CD14-positive monocyte (primary cell): ENCODE measurements around the gene GRIN2A. TPM values are rescaled to one million over a fixed set of nuclear protein-coding genes. Genes with fewer than 3 reads are reported as not detected.

Source experiments
- DNase-seq, 3 donors: peaks; one replicate each; pipeline ENCODE4 v3.0.0-alpha.2; 2011 to 2022
- H2AFZ ChIP-seq: 2 replicates; pipeline ENCODE4 v1.6.0; 2012; ENCODE audit warnings: mild to moderate bottlenecking, low read depth, low read length, inconsistent platforms; ENCODE audit not compliant: insufficient read depth, poor library complexity, severe bottlenecking
- H3K27ac ChIP-seq, 2 donors: 1 replicate in 1 of 2; 2 replicates in 1 of 2; pipeline ENCODE4 v1.5.1; 2012 to 2013; ENCODE audit warnings: low read length in 2 of 2, control low read depth in 1 of 2, inconsistent platforms in 1 of 2, low read depth in 1 of 2, mild to moderate bottlenecking in 1 of 2
- H3K27me3 ChIP-seq, 2 donors: one replicate each; pipeline versions ENCODE4 v1.6.0 to v1.6.1; 2011 to 2013; ENCODE audit warnings: low read length in 2 of 2; ENCODE audit not compliant: control insufficient read depth in 2 of 2, insufficient read depth in 2 of 2
- H3K36me3 ChIP-seq, 2 donors: replicated peaks in 1 of 2; 1 replicate in 1 of 2; 2 replicates in 1 of 2; pipeline versions ENCODE4 v1.5.1 to v1.6.1; 2012 to 2013; ENCODE audit warnings: low read length in 2 of 2, control low read depth in 1 of 2, inconsistent platforms in 1 of 2, mild to moderate bottlenecking in 1 of 2; ENCODE audit not compliant: insufficient read depth in 2 of 2, control insufficient read depth in 1 of 2
- H3K4me1 ChIP-seq, 2 donors: 1 replicate in 1 of 2; 2 replicates in 1 of 2; pipeline versions ENCODE4 v1.5.1 to v1.6.1; 2012 to 2013; ENCODE audit warnings: low read length in 2 of 2, control low read depth in 1 of 2, inconsistent platforms in 1 of 2, mild to moderate bottlenecking in 1 of 2, moderate library complexity in 1 of 2; ENCODE audit not compliant: insufficient read depth in 2 of 2, control insufficient read depth in 1 of 2
- H3K4me2 ChIP-seq: replicated peaks from 2 replicates; pipeline ENCODE3; 2012; ENCODE audit warnings: low read length, moderate library complexity, mild to moderate bottlenecking; ENCODE audit not compliant: poor library complexity, severe bottlenecking; ENCODE audit errors: extremely low read depth
- H3K4me3 ChIP-seq, 3 experiments: fragments of 200-600 bp in 1 of 3; sonication (generic) in 1 of 3; replicated peaks in 1 of 3; 1 replicate in 2 of 3; 2 replicates in 1 of 3; pipeline ENCODE4 v1.5.1; 2011 to 2013; ENCODE audit warnings: low read length in 3 of 3, mild to moderate bottlenecking in 3 of 3, control low read depth in 2 of 3, low read depth in 2 of 3, inconsistent platforms in 1 of 3, moderate library complexity in 1 of 3
- H3K79me2 ChIP-seq: 2 replicates; pipeline ENCODE4 v1.6.0; 2012; ENCODE audit warnings: mild to moderate bottlenecking, control low read depth, inconsistent platforms, low read length, moderate library complexity; ENCODE audit not compliant: insufficient read depth
- H3K9ac ChIP-seq: 2 replicates; pipeline ENCODE4 v1.6.0; 2017; ENCODE audit warnings: low read length, mild to moderate bottlenecking; ENCODE audit not compliant: insufficient read depth, poor library complexity, severe bottlenecking
- H3K9me3 ChIP-seq, 2 donors: replicated peaks in 1 of 2; 1 replicate in 1 of 2; 2 replicates in 1 of 2; pipeline versions ENCODE4 v1.5.1 to v1.6.1; 2012 to 2013; ENCODE audit warnings: low read length in 2 of 2, control low read depth in 1 of 2; ENCODE audit not compliant: control insufficient read depth in 1 of 2, insufficient read depth in 1 of 2
- H4K20me1 ChIP-seq: 2 replicates; pipeline ENCODE4 v1.6.0; 2012; ENCODE audit warnings: mild to moderate bottlenecking, low read length, control low read depth, moderate library complexity; ENCODE audit not compliant: insufficient read depth
- H3K27ac Mint-ChIP-seq, 7 donors: one replicate each; pipeline ENCODE4 v1.8.0; 2020; ENCODE audit warnings: mild to moderate bottlenecking in 7 of 7, mixed read lengths in 7 of 7, moderate library complexity in 6 of 7, inconsistent platforms in 2 of 7
- H3K27me3 Mint-ChIP-seq, 3 donors: one replicate each; pipeline ENCODE4 v1.8.0; 2021 to 2022; ENCODE audit warnings: low read depth in 3 of 3, mild to moderate bottlenecking in 3 of 3, mixed read lengths in 3 of 3, moderate library complexity in 3 of 3, inconsistent platforms in 1 of 3
- H3K36me3 Mint-ChIP-seq, 2 donors: one replicate each; pipeline ENCODE4 v1.8.0; 2020; ENCODE audit warnings: mixed read lengths in 2 of 2, inconsistent platforms in 1 of 2, mild to moderate bottlenecking in 1 of 2
- H3K4me1 Mint-ChIP-seq: one replicate; pipeline ENCODE4 v1.8.0; 2020; ENCODE audit warnings: mild to moderate bottlenecking, mixed read lengths
- H3K4me3 Mint-ChIP-seq, 2 donors: one replicate each; pipeline ENCODE4 v1.8.0; 2020; ENCODE audit warnings: mild to moderate bottlenecking in 2 of 2, mixed read lengths in 2 of 2, moderate library complexity in 1 of 2
- H3K9me3 Mint-ChIP-seq, 7 donors: one replicate each; pipeline ENCODE4 v1.8.0; 2020 to 2022; ENCODE audit warnings: mixed read lengths in 7 of 7, mild to moderate bottlenecking in 6 of 7, moderate library complexity in 6 of 7, inconsistent platforms in 2 of 7
- CTCF ChIP-seq: fragments of 200-600 bp; IDR thresholded peaks from one replicate; pipeline ENCODE4 v1.8.0; 2022; ENCODE audit warnings: antibody characterized with exemption, mild to moderate bottlenecking
- WGBS: methylation state at CpG from one replicate; pipeline ENCODE4 v1.1.5; 2013; ENCODE audit warnings: missing lambda C conversion rate; ENCODE audit not compliant: insufficient coverage; 5-methylcytosine and 5-hydroxymethylcytosine counted together
- intact Hi-C, 2 donors: fragments of 100-400 bp; cut with micrococcal nuclease; formaldehyde crosslinking; loops; one replicate each; pipeline versions ENCODE4 v1.15.0 to v1.15.1; 2023
- polyA plus RNA-seq, 3 donors: library from polyadenylated mRNA; depleted of rRNA in 1 of 3; unstranded in 2 of 3; stranded (reverse) in 1 of 3; fragments of 300-500 nt in 2 of 3; fragments of >200 nt in 1 of 3; fragmentation: Illumina TruSeq in 2 of 3; gene quantifications; 1 replicate in 2 of 3; 2 replicates in 1 of 3; pipeline ENCODE4 v1.2.3, GENCODE V29; 2012 to 2021

Gene GRIN2A
- polyA plus RNA-seq, 3 donors: not detected

GRCh38 chr16:10145542-10146035 lies 36.6 kb downstream of the GRIN2A start:
- Histone ChIP-seq H3K9ac (no peak overlapping the region), H3K27ac (no peak overlapping the region), H3K4me3 (no peak overlapping the region), H3K79me2 (no peaks in the 10 kb centered on the region), H4K20me1 (no peaks in the 10 kb centered on the region), H3K9me3 (no peaks in the 10 kb centered on the region), H2AFZ (no peak overlapping the region), H3K4me1 (no peaks in the 10 kb centered on the region), H3K36me3 (no peaks in the 10 kb centered on the region), H3K4me2 (no peak overlapping the region), H3K27me3 (no peaks in the 10 kb centered on the region)
- H3K4me1 Mint-ChIP-seq: no peaks in the 10 kb centered on the region
- peaks cover 0 to 2% (median 0%) of the 10 kb centered on the region in 7 donors for H3K9me3 Mint-ChIP-seq
- no peak overlapping the region for H3K27ac Mint-ChIP-seq
- TF ChIP-seq CTCF: no peak
- peaks cover 2 to 5% (median 2%) of the 10 kb centered on the region in 3 donors for H3K27me3 Mint-ChIP-seq
- H3K4me3 Mint-ChIP-seq: no peak overlapping the region
- WGBS: no CpG with 5 or more reads among the region's 4 CpGs
- no peak for DNase-seq
- intact Hi-C loops: no loop called here
- H3K36me3 Mint-ChIP-seq: no peaks in the 10 kb centered on the region

- intact Hi-C loops: no loop called here
- Histone ChIP-seq H3K4me3 (no peak overlapping the region), H3K27me3 (no peaks in the 10 kb centered on the region), H3K27ac (no peak overlapping the region), H4K20me1 (no peaks in the 10 kb centered on the region), H2AFZ (no peak overlapping the region), H3K4me2 (no peak overlapping the region), H3K4me1 (no peaks in the 10 kb centered on the region), H3K9me3 (no peaks in the 10 kb centered on the region), H3K79me2 (no peaks in the 10 kb centered on the region), H3K9ac (no peak overlapping the region), H3K36me3 (no peaks in the 10 kb centered on the region)
- Mint-ChIP-seq H3K36me3 (no peaks in the 10 kb centered on the region), H3K27ac (no peak overlapping the region), H3K4me3 (no peak overlapping the region), H3K27me3 (peaks cover 3 to 4% (median 3%) of the 10 kb centered on the region in 3 donors), H3K4me1 (no peaks in the 10 kb centered on the region), H3K9me3 (peaks cover 0 to 2% (median 0%) of the 10 kb centered on the region in 7 donors)
- no peak for TF ChIP-seq CTCF
- no peak for DNase-seq
Measured at GRCh38 chr16:10141671-10142070, 40.6 kb downstream of the GRIN2A start.
